Esophagus muscularis mucosa (tissue), 4 donors: ENCODE results near the gene MLLT3.

Source experiments
- CTCF ChIP-seq, 3 experiments: fragments of 200-600 bp in 2 of 3; fragments of 450-650 bp in 1 of 3; sonication (generic) in 2 of 3; IDR thresholded peaks; one replicate each; pipeline ENCODE4 v1.5.1; 2017 to 2019; ENCODE audit warnings: antibody characterized with exemption in 3 of 3, mild to moderate bottlenecking in 2 of 3, moderate library complexity in 1 of 3
- EP300 ChIP-seq: sonication (generic); formaldehyde crosslinking; IDR thresholded peaks from one replicate; pipeline ENCODE4 v1.6.1; 2017; ENCODE audit warnings: antibody characterized with exemption
- POLR2A ChIP-seq: fragments of 450-650 bp; IDR thresholded peaks from one replicate; pipeline ENCODE4 v1.6.1; 2017; ENCODE audit warnings: antibody characterized with exemption, moderate library complexity, mild to moderate bottlenecking, low read depth

GRCh38 chr9:20406344-20406743, 216.0 kb downstream of the MLLT3 start:
- TF ChIP-seq CTCF (IDR thresholded peaks at IDR 0.05) (no peak), EP300 (no peak), POLR2A (no peak)
